ENCODE results near the gene SHISA2.

GRCh38 chr13:26016189-26016588 lies 35.6 kb downstream of the SHISA2 start:
- TF ChIP-seq CTCF (IDR thresholded peaks at IDR 0.05; ENCODE audit: insufficient read depth, low read length, poor library complexity, severe bottlenecking) (no peak), EZH2phosphoT487 (conservative IDR thresholded peaks at IDR 0.05; ENCODE audit: low read length) (no peak)

All from SU-DHL-6 (cell line).